NCI-H1930 (cell line): Measurements from ENCODE around the gene POLR3E.

Source experiments
- DNase-seq, 2 experiments: peaks; one replicate each; lab custom pipeline; 2025; lab: John Stamatoyannopoulos, UW

The POLR3E gene

DNA sequence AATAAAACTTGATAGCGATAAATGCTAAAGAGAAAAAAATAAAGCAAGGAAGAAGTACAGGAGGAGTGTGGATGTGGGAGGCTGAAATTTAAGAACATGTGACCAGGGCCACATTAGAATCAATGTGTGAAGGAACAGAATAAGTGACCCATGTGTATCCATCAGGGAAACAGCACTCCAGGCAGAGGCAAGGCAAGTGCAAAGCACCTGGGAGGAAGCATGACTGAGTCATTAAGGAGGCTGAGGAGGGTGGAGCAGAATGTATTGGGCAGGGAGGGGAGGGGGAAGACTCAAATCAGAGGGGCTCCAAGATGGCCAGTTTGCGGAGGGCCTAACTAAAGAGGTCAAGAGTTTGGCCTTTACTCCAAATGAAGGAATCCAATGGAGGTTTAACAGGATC is 69.2 kb downstream of the POLR3E start:
- DNase-seq, result no peak

DNA sequence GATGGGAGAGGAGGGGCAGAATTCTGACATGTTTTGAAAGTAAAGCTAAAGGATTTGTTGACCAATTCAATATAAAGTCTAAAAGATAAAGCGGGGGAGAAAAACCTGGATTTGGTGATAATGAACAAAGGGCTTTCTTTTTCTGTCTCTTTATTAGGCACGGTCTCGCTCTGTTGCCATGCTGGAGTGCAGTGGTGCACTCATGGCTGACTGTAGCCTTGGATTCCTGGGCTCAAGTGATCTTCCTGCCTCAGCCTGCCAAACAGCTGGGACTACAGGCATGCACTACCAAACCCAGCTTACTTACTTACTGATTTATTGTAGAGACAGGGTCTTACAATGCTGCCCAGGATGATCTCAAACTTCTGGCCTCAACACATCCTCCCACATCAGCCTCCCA is 69.7 kb downstream of the POLR3E start:
- DNase-seq, result no peak

DNA sequence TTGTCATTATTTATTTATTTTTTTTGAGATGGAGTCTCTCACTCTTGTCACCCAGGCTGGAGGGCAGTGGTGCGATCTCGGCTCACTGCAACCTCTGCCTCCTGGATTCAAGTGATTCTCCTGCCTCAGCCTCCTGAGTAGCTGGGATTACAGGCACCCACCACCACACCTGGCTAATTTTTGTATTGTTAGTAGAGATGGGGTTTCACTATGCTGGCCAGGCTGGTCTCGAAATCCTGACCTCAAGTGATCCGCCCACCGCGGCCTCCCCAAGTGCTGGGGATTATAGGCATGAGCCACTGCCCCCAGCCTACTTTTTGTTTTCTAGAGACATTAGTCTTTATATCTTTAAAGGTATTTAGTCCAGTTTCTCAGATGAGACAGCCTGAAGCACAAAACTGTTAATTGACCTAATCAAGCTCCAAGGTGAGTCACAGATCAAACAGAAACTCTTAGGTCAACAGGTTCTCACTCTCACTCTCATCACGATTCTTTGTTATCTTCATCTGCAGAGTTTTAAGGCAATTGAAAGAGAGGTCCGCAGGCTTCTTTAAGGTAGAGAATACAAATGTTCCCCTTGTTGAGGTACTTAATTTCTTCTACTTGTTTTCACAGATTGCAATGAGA is 71.1 kb downstream of the POLR3E start:
- DNase-seq, result peak in 1 of 2 experiments; percentile 45

DNA sequence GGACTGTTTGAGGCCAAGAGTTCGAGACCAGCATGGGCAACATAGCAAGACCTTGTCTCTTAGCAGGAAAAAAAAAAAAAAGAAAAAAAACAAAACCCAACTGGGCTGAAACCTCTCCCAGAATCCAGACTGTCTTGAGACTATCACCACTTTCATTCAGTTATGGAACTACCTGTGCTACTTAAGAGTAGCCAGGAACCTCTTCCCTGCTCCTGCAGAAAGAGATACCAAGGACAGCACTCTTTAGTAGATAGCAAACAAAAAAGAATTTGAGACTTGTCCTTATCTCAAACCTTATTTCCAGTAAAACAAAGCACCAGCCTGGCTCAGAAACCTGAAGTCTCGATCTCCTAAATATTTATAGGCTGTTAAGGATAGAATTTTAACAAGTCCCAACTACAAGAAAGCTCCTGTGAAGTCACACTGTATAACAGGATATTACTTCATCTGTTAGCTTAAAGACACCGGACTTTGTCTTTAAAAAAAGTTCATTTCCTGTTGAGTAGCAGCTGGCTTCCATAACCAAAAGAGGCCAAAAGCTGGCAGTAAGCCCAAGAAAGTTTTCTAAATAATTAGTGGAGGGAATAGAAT is 72.1 kb downstream of the POLR3E start:
- no peak for DNase-seq

DNA sequence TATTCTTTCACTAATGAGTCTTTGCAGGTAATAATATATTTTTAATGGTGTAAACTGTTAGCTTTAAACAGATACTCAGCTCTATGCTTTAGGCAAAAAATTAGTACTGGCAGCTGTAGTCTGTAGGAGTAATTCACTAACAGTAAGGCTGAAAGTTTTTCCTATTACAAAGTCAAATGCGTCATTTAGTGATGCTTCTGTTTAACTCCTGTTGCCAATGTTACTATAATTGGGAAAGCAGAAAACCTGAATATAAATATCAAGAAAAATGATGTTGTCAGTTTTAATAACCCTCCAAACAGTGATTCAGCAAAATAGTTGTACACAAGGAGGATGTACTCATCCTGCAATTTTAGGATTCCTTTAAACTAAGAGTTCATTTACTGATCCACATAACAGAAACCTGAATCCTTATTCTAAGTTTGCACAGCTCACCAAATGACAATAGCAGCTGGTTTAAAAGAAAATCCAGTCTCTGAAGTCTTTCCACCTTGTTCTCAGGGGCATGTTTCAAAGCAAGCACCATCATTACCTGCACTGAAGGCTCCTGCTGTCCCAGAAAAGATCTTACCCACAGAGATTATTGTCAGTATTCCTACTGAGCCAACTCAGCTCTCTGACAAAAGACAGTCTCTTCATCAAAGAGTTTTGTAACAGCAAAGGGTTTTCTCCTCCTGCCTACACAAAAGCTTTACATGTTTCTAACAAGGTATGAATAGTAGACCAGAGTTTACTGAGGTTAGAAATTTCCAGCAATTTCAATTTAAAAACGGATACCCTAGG is 73.0 kb downstream of the POLR3E start:
- DNase-seq, result no peak

DNA sequence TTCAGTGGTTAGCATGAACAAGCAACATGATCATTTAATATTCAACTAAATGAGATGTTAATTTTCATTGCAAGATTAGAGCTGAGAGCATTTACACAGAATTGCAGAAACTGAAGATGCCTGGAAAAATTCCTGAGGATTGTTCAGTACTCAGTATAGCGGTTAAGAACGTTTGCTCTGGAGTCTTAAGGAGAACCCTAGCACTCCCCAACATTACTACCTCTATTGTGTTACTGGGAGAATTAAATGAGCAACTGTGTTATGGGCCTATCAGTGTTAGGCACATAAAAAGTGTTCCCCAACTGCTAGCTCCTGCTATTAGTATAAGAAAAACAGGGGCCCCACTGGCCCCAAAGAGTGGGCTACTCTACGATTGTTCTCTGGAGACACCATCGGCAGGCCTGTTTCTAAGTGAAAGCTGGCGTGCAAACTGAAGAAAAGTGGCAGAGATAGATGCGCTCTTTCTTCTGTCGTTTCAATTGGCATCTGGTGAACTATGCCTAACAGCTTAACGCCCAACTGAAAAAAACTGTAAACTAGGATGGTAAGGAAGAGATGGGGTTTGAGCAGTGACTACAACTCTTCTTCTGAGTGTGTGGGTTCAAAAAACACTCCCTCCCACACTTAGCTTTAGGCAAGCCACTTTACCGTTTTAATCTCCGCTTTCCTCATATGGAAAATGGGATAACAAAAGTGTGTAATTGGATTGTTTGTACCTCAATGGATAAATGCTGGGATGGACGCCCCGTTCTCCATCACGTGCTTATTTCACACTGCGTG is 75.9 kb downstream of the POLR3E start:
- no peak for DNase-seq

DNA sequence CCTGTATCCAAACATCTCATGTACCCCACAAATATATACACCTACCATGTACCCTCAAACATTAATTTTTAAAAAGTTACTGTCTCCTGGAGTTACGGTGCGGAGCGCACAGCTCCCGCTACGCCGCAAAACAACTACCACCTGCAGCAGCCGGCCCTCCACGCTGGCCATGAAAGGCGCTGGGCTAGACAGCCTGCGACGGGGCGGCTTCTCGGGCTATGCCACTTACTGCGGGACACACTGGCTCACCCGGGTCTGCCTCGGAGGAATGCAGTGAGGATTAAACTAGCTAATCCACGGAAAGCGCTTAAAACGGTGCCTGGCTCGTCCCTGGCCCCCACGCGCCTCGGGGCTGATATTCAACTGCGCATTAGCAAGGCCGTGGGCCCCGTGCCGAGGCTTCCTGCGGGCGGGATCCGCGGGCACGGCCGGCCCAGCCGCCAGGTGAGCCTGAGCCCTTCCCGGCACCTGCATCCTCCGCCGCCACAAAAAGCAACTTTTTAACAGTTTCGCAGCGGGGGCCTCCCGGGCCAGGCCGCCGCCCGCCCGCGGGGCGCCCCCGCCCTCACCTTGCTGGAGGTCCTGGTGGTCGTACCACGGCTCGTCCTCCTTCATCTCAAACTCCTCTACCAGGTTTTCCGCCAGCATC is 76.6 kb downstream of the POLR3E start:
- DNase-seq, result no peak

DNA sequence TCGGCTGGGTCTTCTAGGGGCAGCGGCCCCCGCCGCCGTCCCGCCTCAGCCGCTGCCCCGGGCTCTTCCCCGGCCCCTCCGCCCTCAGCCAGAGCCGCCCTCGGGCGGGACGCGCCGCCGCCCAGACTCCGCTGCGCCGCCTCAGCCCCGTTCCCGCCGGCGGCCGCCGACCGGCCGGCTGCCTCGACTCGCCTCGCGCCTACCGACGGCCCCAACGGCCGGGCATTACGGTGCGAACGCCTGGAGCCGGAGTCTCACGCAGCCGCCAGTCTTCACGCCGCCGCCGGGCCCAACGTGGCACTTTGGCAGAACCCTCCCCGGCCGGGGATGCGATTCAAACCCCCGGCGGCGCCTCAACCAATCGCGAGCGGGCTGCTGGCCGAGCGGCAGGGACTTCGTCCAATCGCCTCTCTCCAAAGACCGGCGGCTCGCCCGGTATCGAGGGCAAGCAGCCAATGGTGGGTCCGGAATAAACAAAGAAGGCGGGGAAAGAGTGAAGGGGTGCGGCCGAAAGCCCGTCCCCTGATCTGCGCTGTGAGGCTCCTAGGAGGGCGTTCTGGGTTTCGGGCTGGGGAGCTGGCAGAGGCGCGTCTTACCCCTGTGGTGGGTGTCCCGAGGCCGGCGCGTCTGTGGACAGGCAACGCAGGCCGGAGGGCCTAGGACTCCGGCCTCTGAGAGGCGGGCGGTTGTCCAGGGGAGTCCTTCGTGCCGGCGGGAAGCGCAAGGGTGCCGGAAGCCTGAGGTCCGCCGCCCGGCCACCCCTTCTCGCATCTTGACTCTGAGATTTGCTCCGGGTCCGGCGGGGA is 77.3 kb downstream of the POLR3E start, which contains the start of gene CDR2:
Gene CDR2, minus strand, starts transcription at position 309 of the 806 bp plus-strand sequence. CDS start 310 bp downstream, outside the sequence.
- peak; percentile 96 to 98 for DNase-seq

DNA sequence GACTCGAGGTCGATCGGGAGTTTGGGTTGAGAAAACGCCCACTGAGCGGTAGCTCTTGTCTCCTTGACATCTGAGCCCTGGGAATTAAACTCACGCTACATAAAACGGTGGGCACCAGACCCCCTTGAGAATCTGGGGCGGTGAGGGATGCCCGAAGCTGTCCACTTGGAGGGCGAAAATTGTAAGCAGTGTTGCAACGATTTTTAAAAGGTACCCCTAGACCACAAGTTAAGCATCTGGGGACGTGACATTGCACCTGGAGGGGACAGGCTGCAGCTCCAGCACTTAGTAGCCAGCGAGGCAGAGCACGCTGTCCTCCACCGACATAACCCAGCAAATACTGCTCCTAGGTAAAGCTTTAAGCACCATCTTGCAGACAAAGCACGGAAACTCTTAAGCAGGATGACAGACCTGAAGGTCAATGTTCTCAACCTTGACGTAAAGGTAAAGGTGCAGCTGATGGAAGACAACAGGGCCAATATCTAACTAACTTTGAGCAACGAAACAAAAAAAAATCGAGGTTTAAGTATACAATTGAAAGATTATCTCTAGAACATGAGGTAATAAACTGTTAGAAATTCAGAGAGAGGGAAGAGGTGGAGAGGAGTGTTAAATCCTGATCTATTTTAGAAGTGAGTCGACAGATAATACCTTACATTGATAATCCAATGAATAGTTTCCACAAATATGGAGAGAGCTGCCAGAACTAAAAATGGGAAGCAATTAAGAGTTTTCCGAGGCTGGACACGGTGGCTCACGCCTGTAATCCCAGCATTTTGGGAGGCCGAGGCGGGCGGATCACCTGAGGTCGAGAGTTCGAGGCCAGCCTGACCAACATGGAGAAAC is 78.1 kb downstream of the POLR3E start:
- no peak for DNase-seq

DNA sequence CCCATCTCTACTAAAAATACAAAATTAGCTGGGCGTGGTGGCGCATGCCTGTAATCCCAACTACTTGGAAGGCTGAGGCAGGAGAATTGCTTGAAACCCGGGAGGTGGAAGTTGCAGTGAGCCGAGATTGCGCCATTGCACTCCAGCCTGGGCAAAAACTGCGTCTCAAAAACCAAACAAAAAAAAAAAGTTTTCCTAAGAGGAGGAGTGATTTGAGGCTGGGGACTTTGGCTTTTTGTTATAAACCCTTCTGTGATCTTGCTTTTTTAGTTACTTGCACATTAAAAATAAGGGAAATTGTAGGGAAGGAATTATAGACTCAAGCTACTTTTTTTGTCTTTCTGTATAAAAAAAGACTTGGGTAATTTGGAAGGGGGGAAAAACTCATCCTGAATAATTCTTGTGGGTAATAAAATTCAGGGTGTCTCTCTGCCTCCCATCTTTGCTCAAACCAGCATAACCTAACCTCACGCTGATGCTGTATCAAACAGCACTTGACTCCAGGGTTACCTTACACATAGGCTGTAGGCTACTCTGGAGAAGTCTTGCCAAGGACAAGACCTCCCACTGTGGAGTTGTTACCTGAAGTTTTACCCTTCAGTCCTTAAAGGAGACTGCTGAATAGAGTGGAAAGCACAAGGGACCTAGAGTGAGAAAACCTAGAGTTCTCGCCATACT is 78.9 kb downstream of the POLR3E start:
- no peak for DNase-seq

DNA sequence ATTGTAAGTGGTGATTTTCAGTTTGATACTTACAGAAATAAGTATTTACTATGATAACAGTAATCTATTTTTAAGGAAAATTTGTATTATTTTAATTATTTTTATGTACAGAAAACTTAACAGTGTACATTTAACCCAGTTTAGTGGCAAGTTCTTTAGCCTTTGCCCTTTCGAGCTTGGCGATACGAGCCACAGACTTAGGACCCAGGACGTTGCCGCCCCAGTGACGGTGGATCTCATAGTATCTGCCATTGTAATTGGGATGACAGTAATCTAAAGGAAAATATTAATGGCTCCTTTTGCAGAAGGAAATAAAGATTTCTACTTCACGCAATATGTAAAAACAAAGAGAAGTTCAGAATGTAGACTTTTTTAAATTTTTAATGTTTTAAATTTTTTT is 82.4 kb downstream of the POLR3E start:
- DNase-seq, result no peak

DNA sequence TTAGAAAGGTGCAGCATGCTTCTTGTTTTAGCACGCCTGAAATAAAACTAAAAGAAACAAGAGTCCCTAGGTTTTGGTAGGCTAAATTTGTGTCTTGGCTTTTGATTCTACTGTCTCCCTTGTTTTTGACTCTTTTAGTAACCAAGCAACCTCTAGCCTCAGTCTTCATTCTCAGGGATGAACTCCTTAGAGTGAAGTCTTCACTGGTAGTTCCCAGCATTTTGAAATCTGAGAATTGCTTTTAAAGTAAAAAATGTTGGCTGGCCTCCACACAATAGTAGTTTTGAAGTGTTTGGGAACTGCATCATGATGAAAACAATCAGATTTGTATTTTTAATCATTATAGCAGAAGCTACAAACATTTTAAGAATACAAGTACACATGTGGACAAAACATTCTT is 83.3 kb downstream of the POLR3E start:
- no peak for DNase-seq

DNA sequence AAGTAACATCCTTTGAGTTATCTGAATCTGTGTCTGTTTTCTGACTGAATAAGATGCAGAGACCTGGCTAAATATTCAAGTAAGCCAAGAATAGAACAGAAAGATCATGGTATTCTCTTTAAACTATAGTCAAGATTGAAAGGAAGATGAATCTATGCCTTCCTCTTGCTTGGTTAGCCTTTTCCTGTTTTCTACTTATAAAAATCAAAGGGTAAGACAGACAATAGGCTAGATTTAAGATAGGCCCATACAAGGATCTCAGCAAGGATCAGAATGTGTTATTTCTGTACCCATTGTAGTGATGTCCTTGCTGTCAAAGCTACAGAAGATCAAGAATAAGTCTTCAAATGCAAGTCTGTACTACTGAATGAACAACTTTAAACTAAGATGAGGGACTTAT is 84.2 kb downstream of the POLR3E start:
- no peak for DNase-seq

DNA sequence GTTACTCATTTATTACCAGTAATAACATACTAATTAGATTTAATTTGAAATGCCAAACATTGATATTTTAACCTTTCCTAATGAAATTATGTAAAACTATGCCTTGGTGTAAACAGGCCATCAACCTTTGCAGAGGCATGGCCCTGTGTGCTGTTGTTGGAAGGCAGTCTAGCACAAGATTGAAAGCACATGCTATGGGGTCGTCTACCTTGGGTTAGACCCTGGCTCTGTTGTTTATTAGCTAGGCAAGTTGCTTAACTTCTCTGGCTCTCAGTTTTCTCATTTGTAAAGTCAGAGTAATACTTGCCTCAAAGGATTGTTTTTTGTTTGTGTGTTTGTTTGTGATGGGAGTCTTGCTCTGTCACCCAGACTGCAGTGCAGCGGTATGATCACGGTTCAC is 86.6 kb downstream of the POLR3E start:
- no peak for DNase-seq
